CD4-positive, alpha-beta T cell (primary cell): Measurements from ENCODE around the gene GFER. TPM values are rescaled to one million over a fixed set of nuclear protein-coding genes. Genes with fewer than 3 reads are reported as not detected.

Source experiments
- ATAC-seq: fragments of 200-7000 bp; cut with Tn5 transposase; one replicate; pipeline ENCODE4 v1.10.0; 2022; ENCODE audit warnings: mild to moderate bottlenecking; ENCODE audit not compliant: poor library complexity
- CTCF ChIA-PET: fragments of 350-600 bp; sonication (Branson Sonifier 250); formaldehyde crosslinking; loops from one replicate; lab custom pipeline; 2021; ENCODE audit warnings: antibody characterized with exemption, inconsistent platforms; lab: Charles Lee
- POLR2A ChIA-PET: fragments of 350-600 bp; sonication (Branson Sonifier 250); formaldehyde crosslinking; loops from one replicate; lab custom pipeline; 2021; ENCODE audit warnings: antibody characterized with exemption, inconsistent platforms; lab: Charles Lee
- DNase-seq, 14 experiments: peaks; one replicate each; pipeline ENCODE4 v3.0.0-alpha.2; 2013 to 2020; ENCODE audit warnings: mixed read lengths in 2 of 14
- H3K27ac ChIP-seq, 2 donors: one replicate each; pipeline versions ENCODE4 v1.5.1 to v1.7.0; 2013; ENCODE audit warnings: low read length in 2 of 2, low read depth in 1 of 2, mild to moderate bottlenecking in 1 of 2
- H3K27me3 ChIP-seq, 2 experiments: 1 replicate in 1 of 2; 2 replicates in 1 of 2; pipeline versions ENCODE4 v1.6.1 to v1.7.0; 2013; ENCODE audit warnings: low read length in 2 of 2, control low read depth in 1 of 2, mild to moderate bottlenecking in 1 of 2, moderate library complexity in 1 of 2; ENCODE audit not compliant: insufficient read depth in 2 of 2, control insufficient read depth in 1 of 2
- H3K36me3 ChIP-seq: one replicate; pipeline ENCODE4 v1.6.1; 2013; ENCODE audit warnings: low read length, control low read depth; ENCODE audit not compliant: insufficient read depth
- H3K4me1 ChIP-seq: one replicate; pipeline ENCODE4 v1.6.1; 2013; ENCODE audit warnings: low read length, control low read depth; ENCODE audit not compliant: insufficient read depth
- H3K4me3 ChIP-seq: one replicate; pipeline ENCODE4 v1.5.1; 2013; ENCODE audit warnings: mild to moderate bottlenecking, low read length, moderate library complexity
- H3K9me3 ChIP-seq, 2 experiments: 1 replicate in 1 of 2; 2 replicates in 1 of 2; pipeline versions ENCODE4 v1.6.1 to v1.7.0; 2013; ENCODE audit warnings: low read length in 2 of 2, mild to moderate bottlenecking in 2 of 2, control low read depth in 1 of 2, moderate library complexity in 1 of 2; ENCODE audit not compliant: control insufficient read depth in 1 of 2, insufficient read depth in 1 of 2
- H3K27ac Mint-ChIP-seq: one replicate; pipeline ENCODE4 v1.8.0; 2020; ENCODE audit warnings: mixed read lengths
- H3K27me3 Mint-ChIP-seq: one replicate; pipeline ENCODE4 v1.8.0; 2021; ENCODE audit warnings: mixed read lengths
- H3K36me3 Mint-ChIP-seq: one replicate; pipeline ENCODE4 v1.8.0; 2021; ENCODE audit warnings: low read depth, mixed read lengths
- H3K4me1 Mint-ChIP-seq: one replicate; pipeline ENCODE4 v1.8.0; 2021; ENCODE audit warnings: low read depth, mixed read lengths
- H3K4me3 Mint-ChIP-seq: one replicate; pipeline ENCODE4 v1.8.0; 2020; ENCODE audit warnings: mild to moderate bottlenecking, mixed read lengths
- H3K9me3 Mint-ChIP-seq: one replicate; pipeline ENCODE4 v1.8.0; 2020; ENCODE audit warnings: mixed read lengths
- CTCF ChIP-seq: fragments of 200-600 bp; IDR thresholded peaks from one replicate; pipeline ENCODE4 v1.8.0; 2022; ENCODE audit warnings: antibody characterized with exemption, mild to moderate bottlenecking
- intact Hi-C, 2 experiments: fragments of 100-400 bp; cut with DNase I in 1 of 2; cut with micrococcal nuclease in 1 of 2; formaldehyde crosslinking; loops; one replicate each; pipeline versions ENCODE4 v1.15.1 to v1.9.0; 2023 to 2025; cut with DNase I, micrococcal nuclease
- total RNA-seq, 174 experiments: library from RNA in 2 of 174; stranded (reverse) in 2 of 174; gene quantifications; one replicate each; pipeline ENCODE4 v1.2.3 and lab custom pipeline; 2021 to 2026

Gene GFER
- total RNA-seq, 2 experiments from 2014 or later = 14.5 TPM

GRCh38 chr16:1999866-2000514, 16.0 kb downstream of the GFER start:
- Mint-ChIP-seq H3K4me3 (no peak overlapping the region), H3K27ac (no peak overlapping the region), H3K36me3 (peaks cover 38% of the 10 kb centered on the region), H3K27me3 (no peaks in the 10 kb centered on the region), H3K9me3 (no peaks in the 10 kb centered on the region), H3K4me1 (no peaks in the 10 kb centered on the region)
- no peaks in the 10 kb centered on the region for H3K9me3 ChIP-seq
- DNase-seq = no peak
- ChIA-PET POLR2A (no interaction called here), CTCF (no interaction called here)
- TF ChIP-seq CTCF = no peak
- no peak overlapping the region for H3K27ac ChIP-seq
- no peak overlapping the region for H3K4me3 ChIP-seq
- ATAC-seq = no peak
- H3K27me3 ChIP-seq = no peaks in the 10 kb centered on the region
- peaks cover 18% of the 10 kb centered on the region for H3K4me1 ChIP-seq
- H3K36me3 ChIP-seq = peaks cover 62% of the 10 kb centered on the region
- intact Hi-C loops = no loop called here

GRCh38 chr16:2001035-2001434, 17.0 kb downstream of the GFER start:
- peaks cover 64% of the 10 kb centered on the region for H3K36me3 ChIP-seq

GRCh38 chr16:2001456-2002355, 17.7 kb downstream of the GFER start:
- H3K4me3 Mint-ChIP-seq = no peak overlapping the region
- no peaks in the 10 kb centered on the region for H3K9me3 Mint-ChIP-seq
- no peaks in the 10 kb centered on the region for H3K27me3 Mint-ChIP-seq
- ATAC-seq (no peak), DNase-seq (no peak)
- no peak overlapping the region for H3K27ac Mint-ChIP-seq
- no peak overlapping the region for H3K27ac ChIP-seq
- POLR2A ChIA-PET = no interaction called here
- H3K36me3 ChIP-seq = peaks cover 64% of the 10 kb centered on the region
- intact Hi-C loops = no loop called here
- no peak for TF ChIP-seq CTCF
- H3K27me3 ChIP-seq = no peaks in the 10 kb centered on the region
- H3K4me1 ChIP-seq = peaks cover 34% of the 10 kb centered on the region
- H3K36me3 Mint-ChIP-seq = peaks cover 38% of the 10 kb centered on the region
- H3K9me3 ChIP-seq = no peaks in the 10 kb centered on the region
- H3K4me1 Mint-ChIP-seq = peaks cover 12% of the 10 kb centered on the region
- H3K4me3 ChIP-seq = no peak overlapping the region
- CTCF ChIA-PET = no interaction called here

More at GRCh38 chr16:2001035-2001434, 17.0 kb downstream of the GFER start:
- Mint-ChIP-seq H3K27me3 (no peaks in the 10 kb centered on the region), H3K36me3 (peaks cover 38% of the 10 kb centered on the region), H3K4me1 (peaks cover 6% of the 10 kb centered on the region), H3K4me3 (no peak overlapping the region), H3K27ac (no peak overlapping the region), H3K9me3 (no peaks in the 10 kb centered on the region)
- Histone ChIP-seq H3K27ac (no peak overlapping the region), H3K4me3 (no peak overlapping the region), H3K27me3 (no peaks in the 10 kb centered on the region), H3K9me3 (no peaks in the 10 kb centered on the region), H3K4me1 (peaks cover 27% of the 10 kb centered on the region)
- ChIA-PET POLR2A (no interaction called here), CTCF (no interaction called here)
- no peak for DNase-seq
- intact Hi-C loops = no loop called here
- ATAC-seq = no peak
- TF ChIP-seq CTCF = no peak
